ENCODE data around the gene CUX1.

- TF ChIP-seq CTCF (IDR thresholded peaks at IDR 0.05; ENCODE audit: low read length) (no peak), EZH2 (optimal IDR thresholded peaks at IDR 0.05; ENCODE audit: low read depth, low read length) (no peak), EZH2phosphoT487 (IDR thresholded peaks at IDR 0.05; ENCODE audit: low read length) (no peak)
Measured at GRCh38 chr7:101896941-101897340, 79.5 kb downstream of the CUX1 start.

Measured in MM.1S (cell line).